ENCODE results near the gene NBEAL2.

- TF ChIP-seq CTCF (conservative IDR thresholded peaks at IDR 0.05 in 1 of 2, IDR thresholded peaks at IDR 0.05 in 1 of 2; ENCODE audit: low read depth in 1 of 2, low read length in 2 of 2) = no peak
- TF ChIP-seq EZH2 (IDR thresholded peaks at IDR 0.05; ENCODE audit: low read length, missing control alignments) = no peak
Observed at GRCh38 chr3:47000198-47000815, 20.8 kb downstream of the NBEAL2 start.

Measured in fibroblast of lung (primary cell).